GM18517 (cell line): ENCODE measurements around the gene GORASP1.
A peak's percentile ranks its signal among the peaks of the same experiment; 100 is the strongest.
"Not testable (repeated sequence)": the region's sequence is repeated elsewhere in the genome, so short reads cannot be mapped to it uniquely, and the experiment has no call there.

Source experiments
- ATAC-seq: cut with Tn5 transposase; IDR thresholded peaks from one replicate; pipeline ENCODE4 v1.9.1; 2021; ENCODE audit warnings: mild to moderate bottlenecking, moderate library complexity; ENCODE audit not compliant: unreplicated experiment

The GORASP1 gene

DNA sequence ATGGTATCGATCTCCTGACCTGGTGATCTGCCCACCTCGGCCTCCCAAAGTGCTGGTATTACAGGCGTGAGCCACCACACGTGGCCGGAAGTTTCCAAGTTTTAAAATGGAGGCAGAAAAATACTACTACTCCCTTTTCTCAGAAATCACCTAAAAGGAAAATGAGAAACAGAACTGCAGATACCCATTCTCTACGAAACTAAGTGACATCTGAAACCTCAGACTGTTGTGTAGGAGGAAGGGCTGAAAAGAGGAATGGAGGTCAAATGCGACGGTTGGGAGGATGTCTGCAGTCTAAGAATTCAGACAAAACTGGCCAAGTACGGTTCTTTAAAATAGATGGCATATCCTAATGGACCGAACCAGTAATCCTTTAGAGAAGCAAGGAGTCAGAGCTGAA, 31.5 kb downstream of the GORASP1 start:
- ATAC-seq, result no peak

DNA sequence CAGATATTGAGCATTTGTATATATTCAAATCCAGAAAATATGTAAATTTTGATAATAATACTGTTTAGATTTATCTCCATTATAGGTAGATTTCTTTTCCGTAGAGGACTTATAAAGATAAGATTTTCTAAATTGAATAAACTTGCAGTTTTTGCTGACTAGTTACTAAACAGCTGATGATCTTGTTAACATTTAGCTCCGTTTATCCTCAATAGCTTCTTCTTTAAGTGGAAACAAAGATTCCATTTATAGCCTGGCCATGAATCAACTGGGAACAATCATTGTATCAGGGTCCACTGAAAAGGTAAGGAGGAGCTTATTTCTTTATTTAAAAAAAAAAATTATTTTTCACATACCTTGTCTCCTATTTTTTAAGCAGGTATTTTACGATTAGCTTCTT, 38.9 kb downstream of the GORASP1 start:
- ATAC-seq, result no peak

DNA sequence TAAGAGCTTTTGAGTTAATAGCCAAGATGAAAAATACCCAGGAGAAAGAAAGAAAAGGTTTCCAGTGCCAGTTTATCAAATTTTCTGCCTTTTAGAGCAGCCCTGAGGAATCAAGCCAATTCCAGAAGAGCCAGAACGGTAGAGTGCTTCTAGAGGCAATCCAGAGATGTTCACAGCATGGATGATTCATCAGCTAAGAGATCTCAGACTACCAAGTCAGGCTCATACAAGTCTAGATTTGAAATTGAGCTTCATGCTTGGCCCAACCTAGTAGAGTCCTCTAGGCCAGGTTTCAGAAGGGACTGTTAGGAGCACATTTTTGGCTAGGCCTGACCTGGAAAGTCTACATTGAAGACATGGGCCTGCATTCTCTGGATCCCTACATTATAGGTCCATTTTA, 40.1 kb downstream of the GORASP1 start:
- ATAC-seq, result no peak

DNA sequence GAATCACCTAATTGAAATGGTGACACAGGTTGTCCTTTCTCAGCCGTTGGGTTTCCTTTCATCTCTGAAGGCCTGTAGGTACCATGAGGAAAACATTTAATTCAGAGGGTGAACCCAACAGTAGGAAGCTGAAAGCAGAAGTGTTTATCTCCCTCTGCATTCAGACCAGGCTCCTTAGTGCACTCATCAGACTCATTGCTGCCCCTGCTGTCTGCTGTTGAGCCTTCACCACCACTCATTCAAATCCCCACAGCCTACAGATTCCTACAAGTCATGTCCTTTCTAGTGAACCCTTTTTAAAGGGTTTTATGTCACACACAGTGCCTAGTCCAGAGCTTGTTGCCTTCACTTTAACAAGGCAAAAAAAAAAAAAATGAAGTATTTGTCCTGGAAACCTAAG, 42.2 kb downstream of the GORASP1 start:
- ATAC-seq, result peak; percentile 82

DNA sequence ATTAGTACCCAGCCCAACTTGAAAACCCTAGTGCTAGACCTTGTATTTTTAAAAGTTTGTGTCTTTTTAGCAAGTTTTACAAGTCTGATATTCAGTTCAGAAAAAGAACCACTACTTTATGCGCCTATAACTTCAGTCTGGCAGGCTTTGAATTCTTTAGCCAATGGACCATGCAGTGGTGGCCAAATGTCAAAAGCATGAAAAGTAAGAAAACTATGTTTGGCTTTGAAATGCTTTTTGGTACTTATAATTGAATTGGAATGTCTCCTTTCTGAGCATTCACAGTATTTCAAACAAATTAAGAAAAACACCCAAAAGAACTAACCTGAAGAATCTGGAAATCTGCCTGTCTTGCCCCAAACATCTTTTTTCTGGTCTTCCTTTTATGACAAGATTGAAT, 42.8 kb downstream of the GORASP1 start:
- ATAC-seq, result no peak

DNA sequence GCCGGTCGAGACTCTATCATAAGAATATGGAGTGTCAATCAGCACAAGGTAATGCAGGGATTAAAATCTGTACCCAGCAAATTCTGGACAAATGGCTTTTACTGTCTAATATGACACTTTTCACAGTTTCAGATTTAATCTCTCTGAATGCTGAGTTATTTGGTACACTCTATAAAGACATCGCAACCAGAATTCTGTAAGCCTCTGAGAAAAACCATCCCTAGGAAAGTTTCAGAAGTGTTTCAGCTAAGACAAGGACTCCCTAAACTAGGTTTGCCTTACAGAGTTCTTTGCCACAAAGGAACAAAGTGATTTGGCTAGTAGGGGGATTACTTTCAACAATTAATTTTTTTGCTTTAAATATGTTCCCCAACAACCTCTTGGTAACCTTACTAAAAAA, 44.3 kb downstream of the GORASP1 start:
- ATAC-seq, result no peak

DNA sequence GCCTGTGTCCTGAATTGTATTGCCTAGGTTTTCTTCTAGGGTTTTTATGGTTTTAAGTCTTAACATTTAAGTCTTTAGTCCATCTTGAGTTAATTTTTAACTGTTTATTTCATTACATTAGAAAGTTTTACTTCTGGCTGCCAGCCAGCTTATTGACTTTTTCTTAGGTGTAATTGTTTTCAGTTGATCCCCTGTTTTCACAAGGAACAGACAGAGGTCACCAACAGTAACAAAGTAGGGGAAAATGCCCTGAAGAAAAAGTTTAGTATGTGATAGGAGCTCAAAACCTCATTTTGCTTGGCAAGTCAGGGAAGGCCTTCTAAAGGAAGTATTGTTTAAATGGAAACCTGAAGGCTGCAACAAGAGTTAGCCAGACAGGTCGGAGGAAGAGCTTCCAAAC, 45.2 kb downstream of the GORASP1 start:
- no peak for ATAC-seq

DNA sequence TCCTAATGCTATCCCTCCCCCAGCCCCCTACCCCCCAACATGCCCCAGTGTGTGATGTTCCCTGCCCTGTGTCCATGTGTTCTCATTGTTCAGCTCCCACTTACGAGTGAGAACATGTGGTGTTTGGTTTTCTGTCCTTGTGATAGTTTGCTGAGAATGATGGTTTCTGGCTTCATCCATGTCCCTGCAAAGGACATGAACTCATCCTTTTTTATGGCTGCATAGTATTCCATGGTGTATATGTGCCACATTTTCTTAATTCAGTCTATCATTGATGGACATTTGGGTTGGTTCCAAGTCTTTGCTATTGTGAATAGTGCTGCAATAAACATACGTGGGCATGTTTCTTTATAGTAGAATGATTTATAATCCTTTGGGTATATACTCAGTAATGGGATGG, 46.2 kb downstream of the GORASP1 start:
- ATAC-seq, result not testable (repeated sequence)

DNA sequence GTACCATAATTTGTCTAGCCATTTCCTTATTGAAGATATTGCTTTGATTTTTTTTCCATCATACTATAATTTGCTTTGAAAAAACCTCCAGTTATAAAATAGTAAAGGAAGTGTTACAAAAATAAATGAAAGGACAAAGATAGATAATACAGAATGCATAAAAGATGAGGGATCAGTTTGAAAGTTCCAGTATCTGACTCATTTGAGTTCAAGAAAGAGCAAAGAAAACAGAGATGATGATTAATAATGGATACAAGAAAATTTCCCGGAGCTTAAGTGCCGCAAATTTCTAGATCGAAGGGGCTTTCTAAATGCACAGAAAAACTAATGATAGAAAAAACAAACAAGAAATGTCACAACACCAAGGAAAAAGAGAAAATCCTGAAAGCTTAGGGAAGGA, 51.3 kb downstream of the GORASP1 start:
- ATAC-seq, result no peak

DNA sequence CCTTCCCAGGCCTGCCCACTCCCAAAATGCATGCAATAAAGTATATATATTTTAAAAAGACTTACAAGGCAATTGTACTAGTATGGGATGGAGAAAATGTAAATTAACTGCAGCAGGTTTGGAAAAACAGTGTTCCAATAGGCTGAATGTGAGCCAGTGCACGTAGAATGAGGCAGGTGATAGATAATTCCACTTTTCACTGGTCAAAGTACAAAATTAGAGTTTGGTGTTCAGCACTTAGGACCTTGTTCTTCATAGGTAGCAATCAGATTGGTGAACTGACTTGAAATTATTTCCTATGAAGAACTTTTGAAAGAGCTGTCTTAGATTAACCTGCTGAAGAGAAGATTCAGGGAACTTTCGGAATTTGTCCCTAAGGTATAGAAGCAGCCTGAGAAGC, 53.7 kb downstream of the GORASP1 start:
- no peak for ATAC-seq

DNA sequence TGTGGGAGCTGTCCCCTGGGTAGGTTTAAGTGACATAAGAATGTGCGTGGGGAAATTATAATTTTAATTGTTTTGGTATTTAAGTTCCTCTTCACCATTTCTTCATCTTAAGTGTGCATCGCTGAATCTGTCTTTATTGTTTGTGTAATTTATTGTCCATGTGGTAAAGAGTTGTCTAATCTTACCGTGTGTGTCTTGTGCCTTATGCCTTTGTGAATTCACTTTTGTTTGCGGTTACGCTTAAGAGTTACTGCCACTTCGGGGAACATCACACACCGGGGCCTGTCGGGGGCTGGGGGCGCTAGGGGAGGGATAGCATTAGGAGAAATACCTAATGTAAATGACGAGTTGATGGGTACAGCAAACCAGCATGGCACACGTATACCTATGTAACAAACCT, 54.8 kb downstream of the GORASP1 start:
- no peak for ATAC-seq

DNA sequence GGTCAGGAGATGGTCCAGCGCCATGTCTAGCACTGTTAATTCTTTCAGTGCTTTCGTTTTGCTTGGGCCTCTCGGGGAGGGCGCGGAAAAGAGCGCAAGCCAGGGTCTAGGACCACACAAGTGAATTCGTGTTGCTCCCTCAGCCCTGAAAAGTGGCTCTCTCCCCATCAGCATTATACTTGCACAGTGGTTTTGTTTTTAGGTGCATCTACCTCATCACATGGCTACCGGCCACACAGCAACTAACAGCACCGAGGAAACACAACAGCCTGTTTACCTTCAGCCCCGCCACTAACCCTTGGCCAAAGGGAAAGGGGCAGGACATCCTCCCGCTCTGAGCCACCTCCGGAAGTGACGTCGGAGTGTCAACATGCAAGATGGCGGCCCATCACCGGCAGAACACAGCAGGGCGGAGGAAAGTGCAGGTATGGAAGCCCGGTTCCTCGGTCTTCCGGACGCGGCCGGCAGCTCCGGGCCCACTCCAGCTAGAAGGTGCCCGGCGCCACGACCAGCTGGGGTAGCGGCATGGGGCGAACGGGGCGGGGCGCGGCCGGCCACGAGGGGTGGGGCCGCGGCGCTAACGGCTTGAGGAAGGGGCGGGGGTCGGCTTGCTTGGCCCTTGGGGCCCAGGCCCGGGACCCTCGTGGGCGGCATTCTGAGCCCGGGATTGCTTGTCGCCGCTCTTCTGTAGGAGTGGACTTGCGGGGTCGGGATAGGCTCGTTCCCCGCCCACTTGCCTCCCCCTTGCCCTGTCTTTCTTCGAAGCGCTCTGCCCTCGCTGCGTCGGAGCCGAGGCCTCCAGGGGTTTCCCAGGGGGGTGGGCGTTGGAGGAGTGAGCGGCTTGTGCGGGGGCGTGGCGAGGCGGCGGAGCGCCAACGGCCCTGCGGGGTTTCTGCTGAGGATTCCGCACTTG, 55.5 kb downstream of the GORASP1 start, which contains the start of the genes SCN11A and WDR48:
TSS of gene SCN11A (minus strand) at position 296 of the 913 bp plus-strand sequence. CDS start 101,582 bp downstream, outside the sequence.
TSS of gene WDR48 (plus strand) at position 368 of the 913 bp plus-strand sequence. CDS start at position 378, 10 bp downstream.
- ATAC-seq, result peak; percentile 98

DNA sequence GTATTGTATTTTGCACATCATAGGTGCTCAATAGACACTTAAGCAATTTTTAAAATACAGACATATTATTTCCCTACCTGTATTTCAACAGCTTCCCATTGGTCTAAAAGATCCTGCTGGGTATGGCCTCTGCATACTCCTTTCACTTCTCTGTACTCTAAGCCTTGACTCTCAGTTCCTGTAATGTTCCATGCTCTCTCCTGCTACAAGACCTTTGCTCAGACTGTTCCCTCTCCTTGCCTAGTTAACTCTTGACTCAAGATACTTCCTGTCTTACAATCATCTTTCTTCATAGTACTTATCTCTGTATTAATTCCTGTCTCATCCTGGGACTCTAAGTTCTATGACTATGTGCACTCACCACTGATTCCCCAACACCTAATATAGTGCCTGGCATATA, 57.4 kb downstream of the GORASP1 start:
- no peak for ATAC-seq
